Hepatocyte (in vitro differentiated cells): ENCODE results near the gene DPYSL3.

Experiments used
- CTCF ChIP-seq: fragments of 200-600 bp; sonication (generic); IDR thresholded peaks from 2 replicates; pipeline ENCODE4 v1.5.1; 2016; ENCODE audit warnings: antibody characterized with exemption, mild to moderate bottlenecking; ENCODE audit not compliant: poor library complexity
- EZH2 ChIP-seq: fragments of 200-600 bp; sonication (generic); IDR thresholded peaks from 2 replicates; pipeline ENCODE4 v1.6.1; 2016; ENCODE audit warnings: antibody characterized with exemption, mild to moderate bottlenecking, borderline replicate concordance
- EZH2phosphoT487 ChIP-seq: fragments of 200-600 bp; sonication (generic); IDR thresholded peaks from one replicate; pipeline ENCODE4 v1.6.1; 2018; ENCODE audit warnings: antibody characterized with exemption, mild to moderate bottlenecking, low read depth, moderate library complexity; ENCODE audit not compliant: unreplicated experiment, severe bottlenecking

GRCh38 chr5:147509041-147509709 lies 693 bp downstream of the DPYSL3 start:
- TF ChIP-seq CTCF (no peak), EZH2phosphoT487 (no peak), EZH2 (no peak)
